Testis (tissue), 2 donors: ENCODE measurements around the gene YPEL1.

Source experiments
- POLR2A ChIP-seq: fragments of 450-650 bp; IDR thresholded peaks from one replicate; pipeline ENCODE4 v1.6.1; 2017; ENCODE audit warnings: antibody characterized with exemption, mild to moderate bottlenecking, moderate library complexity
- TF ChIP-seq, protein P1 (sequence below), 3 experiments: fragments of 450-650 bp in 2 of 3; fragments of 200-600 bp in 1 of 3; sonication (generic) in 1 of 3; IDR thresholded peaks; one replicate each; pipeline ENCODE4 v1.5.1; 2016 to 2019; ENCODE audit warnings: antibody characterized with exemption in 3 of 3, mild to moderate bottlenecking in 2 of 3, moderate library complexity in 1 of 3

- TF ChIP-seq, protein P1, sequence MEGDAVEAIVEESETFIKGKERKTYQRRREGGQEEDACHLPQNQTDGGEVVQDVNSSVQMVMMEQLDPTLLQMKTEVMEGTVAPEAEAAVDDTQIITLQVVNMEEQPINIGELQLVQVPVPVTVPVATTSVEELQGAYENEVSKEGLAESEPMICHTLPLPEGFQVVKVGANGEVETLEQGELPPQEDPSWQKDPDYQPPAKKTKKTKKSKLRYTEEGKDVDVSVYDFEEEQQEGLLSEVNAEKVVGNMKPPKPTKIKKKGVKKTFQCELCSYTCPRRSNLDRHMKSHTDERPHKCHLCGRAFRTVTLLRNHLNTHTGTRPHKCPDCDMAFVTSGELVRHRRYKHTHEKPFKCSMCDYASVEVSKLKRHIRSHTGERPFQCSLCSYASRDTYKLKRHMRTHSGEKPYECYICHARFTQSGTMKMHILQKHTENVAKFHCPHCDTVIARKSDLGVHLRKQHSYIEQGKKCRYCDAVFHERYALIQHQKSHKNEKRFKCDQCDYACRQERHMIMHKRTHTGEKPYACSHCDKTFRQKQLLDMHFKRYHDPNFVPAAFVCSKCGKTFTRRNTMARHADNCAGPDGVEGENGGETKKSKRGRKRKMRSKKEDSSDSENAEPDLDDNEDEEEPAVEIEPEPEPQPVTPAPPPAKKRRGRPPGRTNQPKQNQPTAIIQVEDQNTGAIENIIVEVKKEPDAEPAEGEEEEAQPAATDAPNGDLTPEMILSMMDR (IDR thresholded peaks at IDR 0.05) = no peak
- no peak for TF ChIP-seq POLR2A
Observed at GRCh38 chr22:21674638-21675245, 60.9 kb downstream of the YPEL1 start.
